Spinal cord (tissue), 10 donors: ENCODE measurements around the gene ZFPL1. TPM values are rescaled to one million over a fixed set of nuclear protein-coding genes. Genes with fewer than 3 reads are reported as not detected.
"Not testable (repeated sequence)": the region's sequence is repeated elsewhere in the genome, so short reads cannot be mapped to it uniquely, and the experiment has no call there.

Source experiments
- DNase-seq, 6 donors: peaks; one replicate each; pipeline versions ENCODE4 v3.0.0 to v3.0.0-alpha.2; 2013 to 2015; ENCODE audit warnings: low spot score in 6 of 6, low read depth in 4 of 6
- H3K27ac ChIP-seq: one replicate; pipeline ENCODE4 v1.5.1; 2013; ENCODE audit warnings: low read depth, low read length, control low read depth
- H3K27me3 ChIP-seq: one replicate; pipeline ENCODE4 v1.6.1; 2013; ENCODE audit warnings: low read length; ENCODE audit not compliant: control insufficient read depth, insufficient read depth
- H3K36me3 ChIP-seq: one replicate; pipeline ENCODE4 v1.6.1; 2013; ENCODE audit warnings: low read length; ENCODE audit not compliant: control insufficient read depth, insufficient read depth
- H3K4me1 ChIP-seq: one replicate; pipeline ENCODE4 v1.6.1; 2013; ENCODE audit warnings: low read length; ENCODE audit not compliant: control insufficient read depth, insufficient read depth
- H3K4me3 ChIP-seq: one replicate; pipeline ENCODE4 v1.5.1; 2013; ENCODE audit warnings: low read depth, low read length, control low read depth
- H3K9me3 ChIP-seq: one replicate; pipeline ENCODE4 v1.6.1; 2013; ENCODE audit warnings: low read length; ENCODE audit not compliant: control insufficient read depth, insufficient read depth
- WGBS: methylation state at CpG from one replicate; pipeline ENCODE4 v1.1.5; 2013; ENCODE audit warnings: missing lambda C conversion rate; ENCODE audit not compliant: insufficient coverage; 5-methylcytosine and 5-hydroxymethylcytosine counted together
- polyA plus RNA-seq, 2 donors: library from polyadenylated mRNA; unstranded; fragments of 120-200 nt; gene quantifications; one replicate each; pipeline ENCODE4 v1.2.1, GENCODE V29; 2013; ENCODE audit not compliant: insufficient read length in 2 of 2
- total RNA-seq, 2 donors: library from RNA; depleted of rRNA in 1 of 2; stranded (reverse); fragments of 120-200 nt in 1 of 2; fragments of >200 nt in 1 of 2; gene quantifications; one replicate each; pipeline versions ENCODE4 v1.2.3 to v1.2.4, GENCODE V29; 2013 to 2014
- donor health status: healthy.

ZFPL1 gene
- total and polyA plus RNA-seq, 4 donors = 19.4 to 37.6 (median 34.2) TPM

GRCh38 chr11:65116370-65117205 lies 32.6 kb downstream of the ZFPL1 start:
- WGBS = 19% methylated on average over 68 of the region's 68 CpGs
- Histone ChIP-seq H3K4me3 (peak overlapping the region; percentile 94), H3K9me3 (no peaks in the 10 kb centered on the region), H3K4me1 (peaks cover 71% of the 10 kb centered on the region), H3K27me3 (no peaks in the 10 kb centered on the region), H3K27ac (peak overlapping the region; percentile 84), H3K36me3 (peaks cover 67% of the 10 kb centered on the region)
- DNase-seq = peak in 2 of 6 donors; percentile 27 to 33

- peak; percentile 96 to 100 (median 98) for DNase-seq
- WGBS = under 1% methylated on average over 89 of the region's 89 CpGs
- Histone ChIP-seq H3K4me1 (peaks cover 67% of the 10 kb centered on the region), H3K27me3 (no peaks in the 10 kb centered on the region), H3K4me3 (peak within 1 kb of the TSS; percentile 94), H3K9me3 (no peaks in the 10 kb centered on the region), H3K27ac (peak within 1 kb of the TSS; percentile 84), H3K36me3 (peaks cover 67% of the 10 kb centered on the region)
Measured at GRCh38 chr11:65117206-65118096, 33.4 kb downstream of the ZFPL1 start, which contains the start of gene ZNHIT2. ZNHIT2 (minus strand) TSS chr11:65117701; CDS start chr11:65117653, 48 bp downstream.

- H3K36me3 ChIP-seq = peaks cover 61% of the 10 kb centered on the region
- no peaks in the 10 kb centered on the region for H3K27me3 ChIP-seq
- WGBS = 69% methylated on average over 7 of the region's 18 CpGs
- no peaks in the 10 kb centered on the region for H3K9me3 ChIP-seq
- H3K4me3 ChIP-seq = peak overlapping the region; percentile 94
- no peak overlapping the region for H3K27ac ChIP-seq
- H3K4me1 ChIP-seq = peaks cover 64% of the 10 kb centered on the region
- no peak for DNase-seq
Measured at GRCh38 chr11:65118097-65118837, 34.2 kb downstream of the ZFPL1 start.

- not testable (repeated sequence) for H3K27ac ChIP-seq, DNase-seq, H3K27me3 ChIP-seq, H3K4me3 ChIP-seq, H3K9me3 ChIP-seq
- 95% methylated on average over 12 of the region's 18 CpGs for WGBS
- peaks cover 57% of the 10 kb centered on the region for H3K36me3 ChIP-seq
- H3K4me1 ChIP-seq = peaks cover 56% of the 10 kb centered on the region
Measured at GRCh38 chr11:65118891-65119669, 35.1 kb downstream of the ZFPL1 start.

DNA sequence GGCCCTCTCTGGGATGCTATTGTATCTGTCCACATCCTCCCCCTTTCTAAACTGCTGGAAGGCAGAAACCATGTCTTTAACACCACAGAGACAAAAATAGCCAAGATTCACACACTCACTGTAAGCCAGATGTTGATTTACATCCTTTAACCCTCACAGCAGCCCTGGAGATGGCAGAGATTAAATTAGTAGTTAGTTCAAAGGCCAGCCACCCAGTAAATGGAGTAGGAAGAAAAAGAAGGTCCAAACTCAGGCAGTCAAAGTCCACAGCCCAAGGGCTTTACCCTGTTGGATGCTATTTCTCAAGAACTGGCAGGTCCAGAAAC lies 35.6 kb downstream of the ZFPL1 start:
- DNase-seq = no peak
- Histone ChIP-seq H3K9me3 (no peaks in the 10 kb centered on the region), H3K27ac (no peak overlapping the region), H3K36me3 (peaks cover 54% of the 10 kb centered on the region), H3K4me3 (no peak overlapping the region), H3K4me1 (peaks cover 50% of the 10 kb centered on the region), H3K27me3 (no peaks in the 10 kb centered on the region)

GRCh38 chr11:65120831-65121230 lies 36.8 kb downstream of the ZFPL1 start:
- WGBS = 80% methylated on average over 1 of the region's 3 CpGs
- Histone ChIP-seq H3K27me3 (no peaks in the 10 kb centered on the region), H3K4me1 (peaks cover 38% of the 10 kb centered on the region), H3K36me3 (peaks cover 53% of the 10 kb centered on the region), H3K27ac (no peak overlapping the region), H3K4me3 (no peak overlapping the region), H3K9me3 (no peaks in the 10 kb centered on the region)
- DNase-seq = no peak

DNA sequence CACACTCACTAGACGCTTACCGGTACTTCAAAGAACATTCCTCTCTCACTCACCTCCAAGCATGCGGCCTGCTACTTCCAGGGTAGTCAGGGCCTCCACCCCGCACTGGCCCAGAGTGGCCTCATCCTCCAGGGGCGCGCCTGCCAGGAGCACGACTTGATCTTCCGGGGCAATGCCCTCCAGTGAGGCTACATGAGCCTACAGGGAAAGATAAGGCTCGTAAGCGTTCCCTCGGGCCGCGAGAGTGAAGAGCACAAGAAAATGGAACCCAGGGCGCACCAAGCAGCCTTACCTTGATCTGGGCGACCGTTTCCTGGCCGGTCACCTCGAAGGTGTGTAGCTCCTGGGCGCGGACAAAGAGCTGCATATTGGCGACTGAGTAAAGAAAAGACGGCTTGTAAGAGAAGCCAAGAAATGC lies 37.4 kb downstream of the ZFPL1 start:
- Histone ChIP-seq H3K27me3 (no peaks in the 10 kb centered on the region), H3K4me3 (peak overlapping the region; percentile 97), H3K36me3 (peaks cover 53% of the 10 kb centered on the region), H3K4me1 (peaks cover 32% of the 10 kb centered on the region), H3K27ac (peak overlapping the region; percentile 91), H3K9me3 (no peaks in the 10 kb centered on the region)
- no peak for DNase-seq
- 5% methylated on average over 22 of the region's 22 CpGs for WGBS

- peaks cover 53% of the 10 kb centered on the region for H3K36me3 ChIP-seq
- peak; percentile 89 to 99 (median 92) for DNase-seq
- no peaks in the 10 kb centered on the region for H3K9me3 ChIP-seq
- WGBS = under 1% methylated on average over 61 of the region's 64 CpGs
- peaks cover 26% of the 10 kb centered on the region for H3K4me1 ChIP-seq
- peak within 1 kb of the TSS; percentile 91 for H3K27ac ChIP-seq
- H3K27me3 ChIP-seq = no peaks in the 10 kb centered on the region
- peak within 1 kb of the TSS; percentile 97 for H3K4me3 ChIP-seq
Measured at GRCh38 chr11:65121865-65122696, 38.1 kb downstream of the ZFPL1 start, which contains the start of the genes FAU and MRPL49. FAU (minus strand) TSS chr11:65122134; CDS start chr11:65121813, 321 bp downstream. MRPL49 (plus strand) TSS chr11:65122321; CDS start chr11:65122347, 26 bp downstream.
